MV-4-11 (cell line): ENCODE data around the gene GGTLC1.

Experiments used
- DNase-seq: peaks from one replicate; lab custom pipeline; 2025; lab: John Stamatoyannopoulos, UW

GGTLC1 gene

DNA sequence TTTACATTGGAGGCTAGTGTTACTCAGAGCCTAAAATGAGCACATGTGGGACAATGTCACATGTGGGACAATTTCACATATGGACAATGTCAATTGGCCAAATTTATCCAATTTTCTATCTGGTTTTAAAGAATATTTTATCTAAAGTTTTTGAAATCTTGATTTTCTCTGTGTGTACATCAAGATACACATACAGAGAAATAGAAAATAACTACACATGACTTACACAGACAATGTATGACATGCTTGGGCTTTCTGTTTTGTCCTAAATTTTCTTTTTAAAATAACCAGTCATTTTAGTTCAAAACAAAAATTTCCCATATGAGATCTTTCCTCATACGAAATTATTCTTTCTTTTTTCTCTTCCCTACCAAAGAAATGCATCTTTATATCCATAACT is 24.6 kb downstream of the GGTLC1 start:
- no peak for DNase-seq

DNA sequence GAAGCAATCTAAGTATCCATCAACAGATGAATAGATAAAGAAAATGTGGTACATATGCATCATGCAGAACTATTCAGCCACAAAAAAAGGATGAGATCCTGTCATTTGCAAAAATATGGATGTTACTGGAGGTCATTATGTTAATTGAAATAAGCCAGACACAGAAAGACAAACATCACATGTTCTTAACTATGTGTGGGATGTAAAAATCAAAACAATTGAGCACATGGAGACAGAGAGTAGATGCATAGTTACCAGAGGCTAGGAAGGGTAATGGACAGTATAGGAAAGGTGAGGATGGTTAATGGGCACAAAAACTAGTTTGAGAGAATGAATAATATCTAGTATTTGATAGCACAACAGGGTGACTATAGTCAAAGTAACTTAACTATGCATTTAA is 26.3 kb downstream of the GGTLC1 start:
- no peak for DNase-seq

DNA sequence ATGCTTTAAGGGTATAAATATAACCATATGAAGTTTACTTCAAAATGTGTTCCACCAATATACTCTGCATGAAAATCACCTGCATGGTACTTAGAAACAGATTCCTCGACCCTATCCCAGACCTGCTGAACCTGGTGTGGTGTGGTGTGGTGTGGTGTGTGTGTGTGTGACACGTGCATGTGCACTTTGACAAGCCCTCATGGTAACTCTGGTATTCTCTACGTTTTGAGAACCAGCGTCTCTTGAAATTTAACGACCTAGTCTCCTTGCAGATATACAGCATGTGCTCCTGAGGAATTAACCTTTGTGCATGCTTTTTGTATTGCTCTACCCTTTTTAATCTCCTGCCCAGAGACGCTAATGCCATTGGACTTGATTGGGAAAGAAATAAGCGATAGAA is 29.5 kb downstream of the GGTLC1 start:
- no peak for DNase-seq

DNA sequence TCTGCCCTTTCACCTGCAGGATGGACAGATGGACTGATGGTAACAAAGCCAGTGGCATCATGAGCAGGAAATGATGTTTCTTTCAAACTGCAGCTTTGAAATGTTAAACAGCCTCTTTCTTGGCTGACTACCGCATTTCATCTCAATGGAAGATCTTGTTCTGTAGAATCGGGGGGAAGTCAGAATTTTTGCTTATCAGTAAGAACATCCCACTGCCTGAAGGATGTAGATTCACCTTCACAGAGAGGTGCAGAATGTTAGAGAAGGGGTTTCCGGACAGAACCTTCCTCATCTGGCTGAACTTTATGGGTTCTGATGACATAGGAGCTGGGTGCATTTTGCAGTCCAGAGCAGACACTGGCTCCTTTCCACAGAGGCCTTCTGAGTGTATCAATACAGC is 32.7 kb downstream of the GGTLC1 start:
- no peak for DNase-seq

DNA sequence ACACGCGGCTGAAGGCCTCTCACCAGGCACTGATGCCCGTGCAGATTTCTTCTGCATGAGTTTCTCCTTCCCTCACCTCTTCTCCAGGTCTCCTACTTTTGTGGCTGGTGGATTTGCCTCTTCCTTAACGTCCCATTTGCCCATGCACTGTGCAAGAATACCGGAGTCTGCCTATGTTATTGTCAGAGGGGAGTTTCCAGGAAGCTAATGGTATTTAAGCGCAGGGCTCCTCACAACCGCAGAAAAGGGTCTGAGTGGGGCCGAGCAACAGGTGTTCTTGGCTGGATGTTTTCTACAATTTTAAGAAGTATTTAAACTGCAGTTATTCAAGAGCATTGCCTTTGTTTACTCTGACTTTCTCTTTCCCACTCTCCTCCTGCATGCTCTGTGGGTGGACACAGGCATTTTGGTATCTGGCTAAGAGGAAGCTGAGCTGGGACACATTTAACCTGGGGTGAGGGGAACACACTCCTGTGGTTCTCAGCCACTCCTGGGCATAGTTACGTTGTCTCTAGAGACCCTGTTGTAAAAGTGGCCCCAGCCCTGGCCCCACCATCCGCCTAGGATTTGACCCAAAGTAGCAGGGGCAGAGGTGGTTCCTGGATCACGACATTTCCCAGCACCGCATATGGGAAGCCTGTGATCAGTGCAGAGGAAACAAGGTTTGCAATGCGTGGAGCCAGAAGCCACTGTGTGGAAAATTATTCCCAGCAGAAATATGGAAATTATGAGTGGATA is 34.4 kb downstream of the GGTLC1 start:
- no peak for DNase-seq

DNA sequence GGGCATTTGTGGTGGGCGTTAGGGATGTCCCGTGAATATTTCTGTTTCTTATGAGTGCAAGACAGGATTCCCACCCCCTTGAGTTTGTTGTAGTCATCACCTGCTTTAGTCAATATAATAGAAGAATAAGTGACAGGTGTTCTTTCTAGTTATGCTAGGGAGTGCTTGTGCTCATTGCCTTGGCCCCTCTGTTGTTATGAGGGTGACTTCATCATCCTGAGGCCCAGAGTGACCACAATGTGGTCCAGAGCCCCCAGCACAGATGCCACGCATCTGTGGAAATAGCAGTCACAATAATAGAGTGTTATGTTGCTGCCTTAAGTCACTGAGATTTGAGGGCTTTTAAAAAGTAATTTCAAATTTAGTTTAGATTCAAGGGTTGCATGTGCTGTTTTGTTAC is 42.4 kb downstream of the GGTLC1 start:
- DNase-seq, result no peak

DNA sequence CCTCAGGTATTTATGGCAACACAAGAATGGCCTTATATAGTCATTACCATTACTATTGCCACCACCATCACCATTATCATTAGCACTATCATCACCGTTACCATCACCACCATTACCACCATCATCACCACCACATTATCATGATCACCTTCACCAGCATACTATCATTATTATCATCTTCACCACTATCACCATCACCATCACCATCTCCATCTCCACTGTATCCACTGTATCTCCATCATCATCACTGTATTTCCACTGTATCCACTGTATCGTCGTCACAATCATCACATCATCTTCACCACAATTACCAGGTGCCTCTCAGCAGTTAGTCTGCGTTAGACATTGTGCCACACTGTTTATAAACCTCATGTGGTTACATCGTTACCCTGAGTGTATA is 45.3 kb downstream of the GGTLC1 start:
- DNase-seq, result no peak

DNA sequence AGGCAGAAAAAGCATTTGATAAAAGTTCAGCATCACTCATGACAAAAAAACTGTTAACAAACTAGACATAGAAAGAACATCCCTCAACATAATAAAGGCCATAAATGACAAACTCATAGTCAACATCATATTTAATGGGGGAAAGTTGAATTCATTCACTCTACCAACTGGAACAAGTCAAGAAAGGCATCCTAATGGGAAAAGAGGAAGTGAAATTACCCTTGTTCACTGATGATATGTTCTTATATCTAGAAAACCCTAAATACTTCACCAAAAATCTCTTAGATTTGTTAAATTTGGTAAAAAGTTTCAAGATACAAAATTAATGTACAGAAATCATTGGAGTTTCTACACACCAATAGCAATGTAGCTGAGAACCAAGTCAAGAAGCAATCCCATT is 48.9 kb downstream of the GGTLC1 start:
- DNase-seq, result peak; percentile 25

DNA sequence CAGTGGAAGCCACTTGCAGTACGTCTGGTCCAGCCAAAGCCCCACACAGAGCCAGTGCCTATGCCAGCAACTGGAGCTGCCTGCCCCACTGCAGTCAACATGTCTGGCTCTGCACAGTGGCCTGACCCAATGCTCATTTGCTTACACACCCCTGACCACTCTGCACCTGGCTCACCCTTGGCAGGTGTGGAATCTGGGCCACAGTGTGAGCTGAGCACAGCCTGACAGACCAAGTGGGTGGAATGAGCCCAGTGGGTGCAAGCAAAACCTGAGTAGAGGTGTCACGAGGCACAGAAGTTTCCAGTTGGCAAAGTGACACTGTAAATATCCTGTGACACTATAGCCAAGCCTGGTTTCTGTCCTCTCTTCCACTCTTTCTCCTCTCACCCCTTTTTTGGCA is 49.5 kb downstream of the GGTLC1 start:
- DNase-seq, result no peak

DNA sequence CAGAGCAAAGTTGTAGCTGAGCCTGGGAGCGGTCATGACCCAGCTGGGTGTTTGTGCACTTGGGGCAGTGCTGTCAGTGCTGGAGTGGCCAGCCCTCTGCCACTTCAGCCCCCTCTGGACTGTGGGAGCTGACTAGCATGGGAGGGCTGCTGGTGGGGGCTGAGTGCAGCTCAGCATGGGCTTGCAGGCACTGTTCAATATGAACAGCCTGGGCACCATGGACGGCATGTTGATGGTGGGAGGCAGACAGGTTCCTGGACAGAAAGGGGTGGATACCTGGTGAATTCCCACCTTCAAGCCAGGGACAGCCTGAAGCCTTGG is 50.5 kb downstream of the GGTLC1 start:
- DNase-seq, result no peak

DNA sequence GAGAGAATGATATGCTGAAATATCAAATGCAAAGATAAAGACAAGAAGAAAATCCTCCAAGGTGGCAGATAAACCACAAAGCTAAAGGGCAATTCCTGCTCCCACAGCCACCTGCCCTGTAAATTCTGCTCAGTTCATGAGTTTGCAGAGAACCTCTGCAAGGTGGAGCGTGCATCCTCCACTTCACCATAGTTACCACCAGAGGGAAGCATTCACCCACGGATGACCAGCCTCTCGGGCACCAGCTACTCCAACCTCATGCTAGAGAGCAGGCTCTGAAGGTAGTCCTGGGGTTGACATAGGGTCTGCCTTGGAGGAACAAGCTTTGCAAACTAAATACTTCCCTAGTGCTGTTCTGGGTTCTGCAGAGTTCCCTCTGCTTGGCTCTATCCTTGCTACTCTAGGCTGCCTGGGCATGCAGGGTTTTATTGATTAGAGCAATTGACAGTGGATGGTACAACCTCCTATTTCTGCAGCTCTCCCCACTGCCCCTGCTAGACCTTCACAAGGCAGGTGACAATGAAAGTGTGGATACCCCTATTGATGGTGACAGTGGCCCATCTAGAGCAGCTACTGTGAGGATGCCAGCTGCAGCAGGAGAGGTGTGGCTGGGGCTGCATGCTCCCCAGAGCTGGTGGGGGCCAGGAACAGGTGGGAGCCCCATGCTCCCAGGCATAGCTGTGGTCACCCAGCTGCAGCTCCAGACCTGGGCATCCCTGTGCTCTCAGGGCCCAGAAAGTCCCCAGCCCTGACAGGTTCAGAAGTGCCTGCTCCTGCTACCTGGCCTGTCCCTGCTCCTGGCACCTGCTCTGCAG is 51.1 kb downstream of the GGTLC1 start:
- peak; percentile 40 for DNase-seq
